DOHH2 (cell line): Measurements from ENCODE around the gene VAC14.

Experiments used
- H3F3A ChIP-seq: fragments of 200-600 bp; sonication (generic), shearing (Covaris generic); 2 replicates; pipeline ENCODE4 v1.6.0; 2016; ENCODE audit warnings: antibody characterized with exemption, mild to moderate bottlenecking; ENCODE audit not compliant: control insufficient read depth, insufficient read depth
- H3K27ac ChIP-seq: fragments of 200-600 bp; sonication (generic); 2 replicates; pipeline ENCODE4 v1.5.1; 2014; ENCODE audit warnings: low read depth, mild to moderate bottlenecking, low read length, moderate library complexity
- H3K27me3 ChIP-seq: fragments of 200-600 bp; sonication (generic); 2 replicates; pipeline ENCODE4 v1.6.1; 2014; ENCODE audit warnings: mild to moderate bottlenecking, low read length, mixed read lengths; ENCODE audit not compliant: control insufficient read depth
- H3K36me3 ChIP-seq: fragments of 200-600 bp; sonication (generic); 2 replicates; pipeline ENCODE4 v1.6.1; 2014; ENCODE audit warnings: mild to moderate bottlenecking, low read length, moderate library complexity, mixed read lengths; ENCODE audit not compliant: control insufficient read depth
- H3K4me1 ChIP-seq: fragments of 200-600 bp; sonication (generic); 2 replicates; pipeline ENCODE4 v1.6.1; 2014; ENCODE audit warnings: mild to moderate bottlenecking, low read length, mixed read lengths; ENCODE audit not compliant: control insufficient read depth
- H3K4me2 ChIP-seq: fragments of 200-600 bp; sonication (generic); 2 replicates; pipeline ENCODE4 v1.6.0; 2014; ENCODE audit warnings: mild to moderate bottlenecking, low read length, moderate library complexity
- H3K4me3 ChIP-seq: fragments of 200-600 bp; sonication (generic); 2 replicates; pipeline ENCODE4 v1.5.1; 2014; ENCODE audit warnings: mild to moderate bottlenecking, low read length, mixed read lengths
- H3K79me2 ChIP-seq: fragments of 200-600 bp; sonication (generic); 2 replicates; pipeline ENCODE4 v1.6.1; 2014; ENCODE audit warnings: mild to moderate bottlenecking, low read length, mixed read lengths; ENCODE audit not compliant: control insufficient read depth
- H3K9me2 ChIP-seq: fragments of 200-600 bp; sonication (generic); replicated peaks from 2 replicates; pipeline ENCODE4 v1.6.1; 2014; ENCODE audit warnings: mild to moderate bottlenecking, low read length, mixed read lengths; ENCODE audit not compliant: control insufficient read depth
- H3K9me3 ChIP-seq: fragments of 200-600 bp; sonication (generic); 2 replicates; pipeline ENCODE4 v1.6.1; 2014; ENCODE audit warnings: antibody characterized with exemption, low read length, mixed read lengths; ENCODE audit not compliant: control insufficient read depth, insufficient read depth
- H4K20me1 ChIP-seq: fragments of 200-600 bp; sonication (generic); 2 replicates; pipeline ENCODE4 v1.6.0; 2014; ENCODE audit warnings: low read depth, mild to moderate bottlenecking, antibody characterized with exemption, low read length, moderate library complexity; ENCODE audit not compliant: control insufficient read depth, insufficient read depth
- EZH2phosphoT487 ChIP-seq: fragments of 200-600 bp; sonication (generic); IDR thresholded peaks from 2 replicates; pipeline ENCODE4 v1.6.1; 2017; ENCODE audit warnings: borderline replicate concordance, mild to moderate bottlenecking, antibody characterized with exemption, low read length, moderate library complexity, mixed read lengths
- TF ChIP-seq, protein P1 (sequence below): fragments of 200-600 bp; sonication (generic); IDR thresholded peaks from one replicate; pipeline ENCODE4 v1.5.1; 2014; ENCODE audit warnings: antibody characterized with exemption, mild to moderate bottlenecking, low read depth, low read length; ENCODE audit not compliant: poor library complexity, severe bottlenecking

The VAC14 gene

DNA sequence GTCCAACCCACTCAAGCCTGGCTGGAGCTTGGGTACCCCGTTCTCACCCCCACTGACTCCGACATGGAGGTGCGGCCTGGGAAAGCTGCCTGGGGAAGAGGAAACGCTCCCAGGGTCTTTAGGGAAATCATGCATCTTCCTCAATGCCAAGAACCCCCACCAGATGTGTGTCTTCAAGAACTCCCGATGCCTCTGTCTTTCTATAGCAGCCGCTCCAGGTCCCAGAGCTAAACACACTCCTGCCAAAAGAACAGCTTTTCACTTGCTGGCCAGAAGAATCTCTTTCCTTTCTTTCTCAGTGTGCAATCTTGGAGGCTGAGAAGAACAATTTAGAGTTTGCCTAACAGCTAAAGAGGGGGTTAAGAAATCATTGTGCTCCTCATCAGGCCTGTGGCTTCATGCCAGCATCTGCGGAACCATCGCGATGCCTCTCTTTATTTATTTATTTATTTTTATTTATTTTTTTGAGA lies 74.0 kb downstream of the VAC14 start:
- H3K9me3 ChIP-seq = no peaks in the 10 kb centered on the region
- H3K27me3 ChIP-seq = no peaks in the 10 kb centered on the region
- H3K9me2 ChIP-seq = no peaks in the 10 kb centered on the region
- no peaks in the 10 kb centered on the region for H3F3A ChIP-seq
- H3K4me2 ChIP-seq = no peak overlapping the region
- no peak for TF ChIP-seq EZH2phosphoT487
- TF ChIP-seq, protein P1, sequence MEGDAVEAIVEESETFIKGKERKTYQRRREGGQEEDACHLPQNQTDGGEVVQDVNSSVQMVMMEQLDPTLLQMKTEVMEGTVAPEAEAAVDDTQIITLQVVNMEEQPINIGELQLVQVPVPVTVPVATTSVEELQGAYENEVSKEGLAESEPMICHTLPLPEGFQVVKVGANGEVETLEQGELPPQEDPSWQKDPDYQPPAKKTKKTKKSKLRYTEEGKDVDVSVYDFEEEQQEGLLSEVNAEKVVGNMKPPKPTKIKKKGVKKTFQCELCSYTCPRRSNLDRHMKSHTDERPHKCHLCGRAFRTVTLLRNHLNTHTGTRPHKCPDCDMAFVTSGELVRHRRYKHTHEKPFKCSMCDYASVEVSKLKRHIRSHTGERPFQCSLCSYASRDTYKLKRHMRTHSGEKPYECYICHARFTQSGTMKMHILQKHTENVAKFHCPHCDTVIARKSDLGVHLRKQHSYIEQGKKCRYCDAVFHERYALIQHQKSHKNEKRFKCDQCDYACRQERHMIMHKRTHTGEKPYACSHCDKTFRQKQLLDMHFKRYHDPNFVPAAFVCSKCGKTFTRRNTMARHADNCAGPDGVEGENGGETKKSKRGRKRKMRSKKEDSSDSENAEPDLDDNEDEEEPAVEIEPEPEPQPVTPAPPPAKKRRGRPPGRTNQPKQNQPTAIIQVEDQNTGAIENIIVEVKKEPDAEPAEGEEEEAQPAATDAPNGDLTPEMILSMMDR = no peak
- H3K36me3 ChIP-seq = peaks cover 5% of the 10 kb centered on the region; the same call in 1 of the 2 replicates
- no peaks in the 10 kb centered on the region for H4K20me1 ChIP-seq
- no peak overlapping the region for H3K4me3 ChIP-seq
- no peaks in the 10 kb centered on the region for H3K4me1 ChIP-seq
- no peak overlapping the region for H3K27ac ChIP-seq
- H3K79me2 ChIP-seq = no peaks in the 10 kb centered on the region

DNA sequence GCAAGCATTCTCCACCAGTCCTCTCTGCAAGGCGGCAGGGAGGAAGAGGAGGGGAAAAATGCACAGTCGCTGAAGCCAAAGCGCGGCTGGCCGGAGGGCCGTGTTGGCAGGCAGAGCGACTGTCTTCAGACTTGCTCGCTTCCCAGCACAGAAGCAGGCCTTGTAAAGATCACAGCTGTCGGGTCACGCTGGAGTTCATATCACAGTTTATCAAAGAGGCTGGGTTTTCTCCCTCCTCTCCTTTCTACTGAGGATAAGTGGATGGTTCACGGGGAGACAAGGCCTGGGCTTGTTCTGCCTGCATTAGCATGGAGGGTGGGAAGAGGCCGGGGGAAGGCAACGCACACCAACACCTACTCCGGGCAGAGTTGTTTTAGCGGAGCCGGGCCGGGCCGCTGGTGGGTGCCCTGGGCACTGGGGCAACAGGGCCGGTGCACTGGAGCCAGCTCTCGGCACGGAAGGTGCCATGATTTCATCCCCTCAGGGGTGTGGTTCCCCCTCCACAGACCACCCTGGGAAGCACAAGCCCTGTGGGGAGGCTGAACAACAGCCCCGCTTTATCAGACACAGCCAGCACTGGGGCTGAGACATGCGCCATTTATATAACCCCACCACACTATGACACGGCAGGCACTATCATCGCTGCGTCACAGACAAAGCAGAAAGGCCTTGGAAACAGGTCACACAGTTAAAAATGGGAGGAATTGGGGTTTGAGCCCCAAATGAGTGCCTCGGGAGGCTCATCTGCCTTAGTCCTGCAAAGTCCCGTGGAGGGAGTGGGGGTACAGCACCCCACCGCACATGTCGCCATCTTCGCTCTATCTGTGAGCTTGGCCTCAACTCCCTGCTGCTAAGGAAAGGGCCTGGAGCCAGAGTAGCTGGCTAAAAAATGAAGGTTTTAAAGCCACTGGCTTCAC lies 74.8 kb downstream of the VAC14 start:
- no peaks in the 10 kb centered on the region for H3K79me2 ChIP-seq
- no peaks in the 10 kb centered on the region for H3F3A ChIP-seq
- no peaks in the 10 kb centered on the region for H4K20me1 ChIP-seq
- no peaks in the 10 kb centered on the region for H3K27me3 ChIP-seq
- H3K9me3 ChIP-seq = no peaks in the 10 kb centered on the region
- no peaks in the 10 kb centered on the region for H3K4me1 ChIP-seq
- no peak overlapping the region for H3K4me3 ChIP-seq
- H3K27ac ChIP-seq = no peak overlapping the region
- H3K36me3 ChIP-seq = peaks cover 4% of the 10 kb centered on the region; the same call in 1 of the 2 replicates
- no peak overlapping the region for H3K4me2 ChIP-seq
- H3K9me2 ChIP-seq = no peaks in the 10 kb centered on the region
- TF ChIP-seq, protein P1 = no peak
- TF ChIP-seq EZH2phosphoT487 = no peak

DNA sequence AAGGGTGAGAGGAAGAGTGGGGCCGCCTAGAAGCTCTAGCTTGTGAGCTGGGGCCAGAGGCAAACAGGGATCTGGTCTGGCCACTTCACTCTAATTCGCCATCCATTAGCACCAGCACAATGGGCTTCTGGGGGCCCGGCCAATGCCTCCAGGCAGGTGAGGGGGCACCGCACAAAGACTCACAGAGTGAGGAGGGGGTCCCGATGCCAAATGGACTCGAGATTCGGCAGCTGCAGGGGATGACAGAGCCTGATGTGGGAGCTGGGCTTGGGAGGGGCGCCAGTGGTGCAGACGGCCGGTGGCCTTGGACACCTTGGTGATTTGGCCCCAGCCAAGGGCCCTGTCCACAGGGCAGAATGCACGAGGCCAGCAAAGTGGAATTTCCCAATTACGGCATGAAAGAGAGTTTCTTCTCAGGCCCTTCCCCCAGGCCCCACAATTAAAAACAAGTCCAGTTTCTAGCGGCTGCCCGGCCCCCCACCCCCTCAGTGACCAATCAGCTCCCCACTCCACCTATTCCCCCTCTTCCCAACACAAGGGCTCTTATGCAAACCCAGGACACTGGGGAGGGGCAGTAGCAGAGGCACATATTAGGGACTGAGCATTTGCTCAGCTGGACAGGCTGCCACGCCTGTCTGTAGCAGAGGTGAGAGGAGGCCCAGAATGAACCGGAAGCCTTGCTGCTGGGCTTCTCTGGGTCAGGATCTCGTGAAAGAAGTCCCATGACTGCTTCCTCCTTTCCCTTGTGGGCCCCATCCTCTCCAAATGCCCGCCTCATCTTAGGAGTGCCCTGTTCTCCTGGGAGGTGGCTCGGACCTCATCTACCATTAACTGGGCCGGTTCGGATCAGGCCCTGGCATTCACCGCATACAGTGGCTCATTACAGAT lies 75.7 kb downstream of the VAC14 start:
- Histone ChIP-seq H3K9me2 (no peaks in the 10 kb centered on the region), H3K9me3 (no peaks in the 10 kb centered on the region), H3K4me3 (no peak overlapping the region), H3K27me3 (no peaks in the 10 kb centered on the region), H3K4me1 (no peaks in the 10 kb centered on the region), H3K4me2 (no peak overlapping the region), H3K27ac (no peak overlapping the region), H3K79me2 (no peaks in the 10 kb centered on the region), H4K20me1 (no peaks in the 10 kb centered on the region), H3F3A (no peaks in the 10 kb centered on the region), H3K36me3 (no peaks in the 10 kb centered on the region)
- TF ChIP-seq EZH2phosphoT487 = no peak
- TF ChIP-seq, protein P1 = no peak
